HepG2 (cell line): ENCODE results near the gene YAP1. TPM values are rescaled to one million over a fixed set of nuclear protein-coding genes. Genes with fewer than 3 reads are reported as not detected.

Experiments used
- ARNT2 ChIP-seq: sonication (generic); formaldehyde crosslinking; IDR thresholded peaks from 2 replicates; pipeline ENCODE4 v1.8.0; 2022; ENCODE audit warnings: mild to moderate bottlenecking, low read depth, missing genetic modification reagents, moderate library complexity
- CHD2 ChIP-seq: IDR thresholded peaks from 2 replicates; pipeline ENCODE4 v1.6.1; 2011; ENCODE audit warnings: low read depth, low read length, improper control_type of control experiment
- HNF4G ChIP-seq, 2 experiments: sonication (generic) in 1 of 2; formaldehyde crosslinking in 1 of 2; IDR thresholded peaks; 2 replicates each; pipeline versions ENCODE4 v1.4.0 to v1.6.1; 2011 to 2020; ENCODE audit warnings: borderline replicate concordance in 2 of 2, low read depth in 2 of 2, mild to moderate bottlenecking in 2 of 2, low read length in 1 of 2, missing genetic modification reagents in 1 of 2, moderate library complexity in 1 of 2
- HOMEZ ChIP-seq: IDR thresholded peaks from 2 replicates; pipeline ENCODE4 v1.6.1; 2016; ENCODE audit warnings: low read depth
- KAT7 ChIP-seq: IDR thresholded peaks from 2 replicates; pipeline ENCODE4 v1.6.1; 2018; ENCODE audit warnings: borderline replicate concordance, missing compliant biosample characterization
- MLLT10 ChIP-seq: sonication (generic); formaldehyde crosslinking; IDR thresholded peaks from 2 replicates; pipeline ENCODE4 v1.4.0; 2020; ENCODE audit warnings: missing genetic modification reagents
- MZF1 ChIP-seq: sonication (generic); formaldehyde crosslinking; IDR thresholded peaks from 2 replicates; pipeline ENCODE4 v1.8.1; 2023; ENCODE audit warnings: mild to moderate bottlenecking, missing genetic modification reagents, borderline replicate concordance
- NFYB ChIP-seq: sonication (generic); formaldehyde crosslinking; IDR thresholded peaks from 2 replicates; pipeline ENCODE4 v1.4.0; 2020; ENCODE audit warnings: missing genetic modification reagents
- NR2F6 ChIP-seq, 2 experiments: IDR thresholded peaks; 2 replicates each; pipeline ENCODE4 v1.6.1; 2016; ENCODE audit warnings: antibody characterized with exemption in 1 of 2, mild to moderate bottlenecking in 1 of 2
- SMAD9 ChIP-seq: sonication (generic); formaldehyde crosslinking; IDR thresholded peaks from 2 replicates; pipeline ENCODE4 v1.5.1; 2020; ENCODE audit warnings: mild to moderate bottlenecking, missing genetic modification reagents
- TFAP4 ChIP-seq: sonication (generic); IDR thresholded peaks from 2 replicates; pipeline ENCODE4 v1.6.1; 2016; ENCODE audit warnings: low read depth, borderline replicate concordance
- ZBTB26 ChIP-seq: IDR thresholded peaks from 2 replicates; pipeline ENCODE4 v1.6.1; 2016; ENCODE audit warnings: missing compliant biosample characterization, missing genetic modification reagents, borderline replicate concordance
- ZNF3 ChIP-seq: IDR thresholded peaks from 2 replicates; pipeline ENCODE4 v1.7.0; 2017; ENCODE audit warnings: inconsistent platforms
- ZNF383 ChIP-seq: sonication (generic); formaldehyde crosslinking; IDR thresholded peaks from 2 replicates; pipeline ENCODE4 v1.4.0; 2020; ENCODE audit warnings: missing genetic modification reagents, mild to moderate bottlenecking, borderline replicate concordance
- ZNF430 ChIP-seq: sonication (generic); formaldehyde crosslinking; IDR thresholded peaks from 2 replicates; pipeline ENCODE4 v1.9.0; 2021; ENCODE audit warnings: mild to moderate bottlenecking, missing genetic modification reagents
- ZNF703 ChIP-seq: sonication (generic); formaldehyde crosslinking; IDR thresholded peaks from 2 replicates; pipeline ENCODE4 v1.5.1; 2020; ENCODE audit warnings: missing genetic modification reagents, mild to moderate bottlenecking, moderate library complexity, borderline replicate concordance
- ZNF749 ChIP-seq: sonication (generic); formaldehyde crosslinking; IDR thresholded peaks from 2 replicates; pipeline ENCODE4 v1.8.0; 2022; ENCODE audit warnings: mild to moderate bottlenecking, missing genetic modification reagents, moderate library complexity, borderline replicate concordance
- polyA plus RNA-seq, 8 experiments: library from polyadenylated mRNA; depleted of rRNA in 3 of 8; stranded (reverse) in 7 of 8; unstranded in 1 of 8; fragments of >200 nt; fragmentation: Illumina TruSeq in 4 of 8; extraction: Trizol in 4 of 8; gene quantifications; 2 replicates each; pipeline versions ENCODE4 v1.2.1 to v1.2.3, GENCODE V29; 2011 to 2016; ENCODE audit warnings: low read depth in 4 of 8, missing spikeins in 1 of 8, mixed read lengths in 1 of 8; ENCODE audit not compliant: insufficient read depth in 1 of 8
- total RNA-seq, 5 experiments: library from RNA; depleted of rRNA; stranded (reverse); fragments of >200 nt; fragmentation: Illumina TruSeq; extraction: Trizol; gene quantifications; 2 replicates each; pipeline ENCODE4 v1.2.3, GENCODE V29; 2016; ENCODE audit warnings: low read depth in 1 of 5
- TF ChIP-seq, protein P1 (sequence below): IDR thresholded peaks from 2 replicates; pipeline ENCODE4 v1.6.1; 2016; ENCODE audit warnings: mild to moderate bottlenecking, missing biosample characterization, missing genetic modification reagents
- TF ChIP-seq, protein P2 (sequence below): sonication (generic); formaldehyde crosslinking; IDR thresholded peaks from 2 replicates; pipeline ENCODE4 v1.4.0; 2020; ENCODE audit warnings: missing genetic modification reagents, mild to moderate bottlenecking, borderline replicate concordance
- TF ChIP-seq, protein P3 (sequence below): sonication (generic); formaldehyde crosslinking; IDR thresholded peaks from 2 replicates; pipeline ENCODE4 v1.4.0; 2020; ENCODE audit warnings: missing genetic modification reagents

Gene YAP1
- total and polyA plus RNA-seq, 2 of the 13 experiments (the other 11 are each of a cell fraction or from before 2014, with no cell fraction given): 59.5 to 91.0 TPM

DNA sequence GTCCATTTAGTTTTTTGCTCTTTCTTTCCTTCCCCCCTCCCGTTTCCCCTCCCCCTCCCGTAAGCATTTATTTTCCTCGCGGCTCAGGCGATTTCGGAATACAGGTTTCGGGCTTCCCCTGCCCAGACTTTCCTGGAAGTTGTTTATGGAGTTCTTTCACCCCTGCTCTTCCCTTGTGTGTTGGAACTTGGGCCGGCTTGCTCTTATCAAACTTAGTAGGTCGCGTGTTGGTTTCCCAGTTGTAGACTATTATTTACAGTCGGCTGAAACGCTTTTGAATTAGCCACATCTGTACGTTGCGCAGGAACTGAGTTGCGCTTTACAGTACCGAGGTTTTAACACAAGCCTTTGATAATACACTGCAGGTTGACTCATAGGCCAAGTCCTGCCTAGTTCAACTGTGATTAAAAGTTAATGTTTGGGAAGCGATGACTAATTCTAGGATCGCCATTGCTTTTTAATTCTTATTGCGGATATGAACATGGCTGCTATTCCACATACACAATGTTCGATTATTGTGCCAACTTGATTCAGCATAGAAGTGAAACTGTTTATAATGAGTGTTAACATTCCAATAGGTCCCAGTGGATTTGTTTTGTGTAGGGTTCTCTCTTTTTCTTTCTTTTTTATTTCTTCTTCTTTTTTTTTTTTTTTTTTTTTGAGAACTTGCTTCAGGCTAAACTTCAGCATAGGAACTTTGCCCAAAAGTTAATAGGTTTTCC, 1.7 kb downstream of the YAP1 start (continued):
- TF ChIP-seq ZNF383 (CRISPR knock-in tag) (no peak), ZBTB26 (CRISPR knock-in tag) (no peak), TFAP4 (peak; percentile 7; the same call in 1 of the 2 replicates), SMAD9 (CRISPR knock-in tag) (no peak), NFYB (CRISPR knock-in tag) (no peak), MZF1 (CRISPR knock-in tag) (no peak), HNF4G (IDR thresholded peaks at IDR 0.05; ENCODE audit: borderline replicate concordance, low read depth, low read length) (no peak), HNF4G (CRISPR knock-in tag; IDR thresholded peaks at IDR 0.05; ENCODE audit: borderline replicate concordance, low read depth) (no peak), ARNT2 (CRISPR knock-in tag) (0 out of 2 replicates have a peak, but pooled peaks have one; percentile 18), ZNF749 (no peak), CHD2 (no peak), MLLT10 (CRISPR knock-in tag) (no peak), NR2F6 (IDR thresholded peaks at IDR 0.05) (peak; percentile 61; the same call in 1 of the 2 replicates), NR2F6 (CRISPR knock-in tag; IDR thresholded peaks at IDR 0.05) (peak; percentile 24), ZNF703 (CRISPR knock-in tag) (no peak), ZNF430 (CRISPR knock-in tag) (no peak), ZNF3 (no peak), KAT7 (CRISPR knock-in tag) (no peak; the same call in 1 of the 2 replicates), HOMEZ (no peak)
- TF ChIP-seq, protein P1, sequence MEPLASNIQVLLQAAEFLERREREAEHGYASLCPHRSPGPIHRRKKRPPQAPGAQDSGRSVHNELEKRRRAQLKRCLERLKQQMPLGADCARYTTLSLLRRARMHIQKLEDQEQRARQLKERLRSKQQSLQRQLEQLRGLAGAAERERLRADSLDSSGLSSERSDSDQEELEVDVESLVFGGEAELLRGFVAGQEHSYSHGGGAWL (CRISPR knock-in tag): no peak
- TF ChIP-seq, protein P2, sequence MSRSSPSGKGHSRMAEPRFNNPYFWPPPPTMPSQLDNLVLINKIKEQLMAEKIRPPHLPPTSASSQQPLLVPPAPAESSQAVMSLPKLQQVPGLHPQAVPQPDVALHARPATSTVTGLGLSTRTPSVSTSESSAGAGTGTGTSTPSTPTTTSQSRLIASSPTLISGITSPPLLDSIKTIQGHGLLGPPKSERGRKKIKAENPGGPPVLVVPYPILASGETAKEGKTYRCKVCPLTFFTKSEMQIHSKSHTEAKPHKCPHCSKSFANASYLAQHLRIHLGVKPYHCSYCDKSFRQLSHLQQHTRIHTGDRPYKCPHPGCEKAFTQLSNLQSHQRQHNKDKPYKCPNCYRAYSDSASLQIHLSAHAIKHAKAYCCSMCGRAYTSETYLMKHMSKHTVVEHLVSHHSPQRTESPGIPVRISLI (CRISPR knock-in tag): peak; percentile 53; the same call in 1 of the 2 replicates
- TF ChIP-seq, protein P3, sequence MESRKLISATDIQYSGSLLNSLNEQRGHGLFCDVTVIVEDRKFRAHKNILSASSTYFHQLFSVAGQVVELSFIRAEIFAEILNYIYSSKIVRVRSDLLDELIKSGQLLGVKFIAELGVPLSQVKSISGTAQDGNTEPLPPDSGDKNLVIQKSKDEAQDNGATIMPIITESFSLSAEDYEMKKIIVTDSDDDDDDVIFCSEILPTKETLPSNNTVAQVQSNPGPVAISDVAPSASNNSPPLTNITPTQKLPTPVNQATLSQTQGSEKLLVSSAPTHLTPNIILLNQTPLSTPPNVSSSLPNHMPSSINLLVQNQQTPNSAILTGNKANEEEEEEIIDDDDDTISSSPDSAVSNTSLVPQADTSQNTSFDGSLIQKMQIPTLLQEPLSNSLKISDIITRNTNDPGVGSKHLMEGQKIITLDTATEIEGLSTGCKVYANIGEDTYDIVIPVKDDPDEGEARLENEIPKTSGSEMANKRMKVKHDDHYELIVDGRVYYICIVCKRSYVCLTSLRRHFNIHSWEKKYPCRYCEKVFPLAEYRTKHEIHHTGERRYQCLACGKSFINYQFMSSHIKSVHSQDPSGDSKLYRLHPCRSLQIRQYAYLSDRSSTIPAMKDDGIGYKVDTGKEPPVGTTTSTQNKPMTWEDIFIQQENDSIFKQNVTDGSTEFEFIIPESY (CRISPR knock-in tag): 0 out of 2 replicates have a peak, but pooled peaks have one; percentile 9
